ENCODE data around the gene C19orf33.
"Not testable (repeated sequence)": the region's sequence is repeated elsewhere in the genome, so short reads cannot be mapped to it uniquely, and the experiment has no call there.

C19orf33 gene

GRCh38 chr19:38339011-38339410, 35.0 kb downstream of the C19orf33 start:
- not testable (repeated sequence) for H3K27me3 Mint-ChIP-seq; H3K27ac Mint-ChIP-seq (ENCODE audit: low read depth); ATAC-seq (replicated peaks; ENCODE audit: extremely low read depth, poor library complexity, severe bottlenecking); DNase-seq (ENCODE audit: low spot score in 2 of 2); H3K9me3 Mint-ChIP-seq; H3K4me3 Mint-ChIP-seq
- Mint-ChIP-seq H3K36me3 (ENCODE audit: insufficient read depth) (peaks cover 14% of the 10 kb centered on the region), H3K4me1 (peaks cover 21% of the 10 kb centered on the region)

GRCh38 chr19:38340927-38341326, 36.9 kb downstream of the C19orf33 start:
- ATAC-seq (replicated peaks; ENCODE audit: extremely low read depth, poor library complexity, severe bottlenecking) (no peak), DNase-seq (ENCODE audit: low spot score in 2 of 2) (no peak)
- Mint-ChIP-seq H3K27me3 (no peaks in the 10 kb centered on the region), H3K4me3 (no peak overlapping the region), H3K9me3 (no peaks in the 10 kb centered on the region), H3K36me3 (ENCODE audit: insufficient read depth) (peaks cover 13% of the 10 kb centered on the region), H3K27ac (ENCODE audit: low read depth) (peak overlapping the region; percentile 54), H3K4me1 (peaks cover 18% of the 10 kb centered on the region)

GRCh38 chr19:38346837-38347236, 42.8 kb downstream of the C19orf33 start:
- ATAC-seq (replicated peaks; ENCODE audit: extremely low read depth, poor library complexity, severe bottlenecking) (no peak), DNase-seq (ENCODE audit: low spot score in 2 of 2) (no peak)
- no peaks in the 10 kb centered on the region for H3K27me3 Mint-ChIP-seq
- no peak overlapping the region for H3K27ac Mint-ChIP-seq (ENCODE audit: low read depth)
- no peak overlapping the region for H3K4me3 Mint-ChIP-seq
- H3K9me3 Mint-ChIP-seq, result no peaks in the 10 kb centered on the region
- no peaks in the 10 kb centered on the region for H3K36me3 Mint-ChIP-seq (ENCODE audit: insufficient read depth)
- no peaks in the 10 kb centered on the region for H3K4me1 Mint-ChIP-seq

- Mint-ChIP-seq H3K4me3 (no peak overlapping the region), H3K27me3 (peaks cover 2% of the 10 kb centered on the region), H3K27ac (ENCODE audit: low read depth) (no peak overlapping the region), H3K4me1 (no peaks in the 10 kb centered on the region), H3K9me3 (no peaks in the 10 kb centered on the region), H3K36me3 (ENCODE audit: insufficient read depth) (no peaks in the 10 kb centered on the region)
- ATAC-seq (replicated peaks; ENCODE audit: extremely low read depth, poor library complexity, severe bottlenecking) (no peak), DNase-seq (ENCODE audit: low spot score in 2 of 2) (no peak)
These were observed 46.8 kb downstream of the C19orf33 start for GRCh38 chr19:38350883-38351282.

- ATAC-seq (replicated peaks; ENCODE audit: extremely low read depth, poor library complexity, severe bottlenecking) (no peak), DNase-seq (ENCODE audit: low spot score in 2 of 2) (no peak)
- H3K36me3 Mint-ChIP-seq (ENCODE audit: insufficient read depth), result no peaks in the 10 kb centered on the region
- H3K4me3 Mint-ChIP-seq, result no peak overlapping the region
- no peaks in the 10 kb centered on the region for H3K9me3 Mint-ChIP-seq
- no peaks in the 10 kb centered on the region for H3K4me1 Mint-ChIP-seq
- peaks cover 12% of the 10 kb centered on the region for H3K27me3 Mint-ChIP-seq
- no peak overlapping the region for H3K27ac Mint-ChIP-seq (ENCODE audit: low read depth)
These were observed 47.9 kb downstream of the C19orf33 start for GRCh38 chr19:38351865-38352395.

DNA sequence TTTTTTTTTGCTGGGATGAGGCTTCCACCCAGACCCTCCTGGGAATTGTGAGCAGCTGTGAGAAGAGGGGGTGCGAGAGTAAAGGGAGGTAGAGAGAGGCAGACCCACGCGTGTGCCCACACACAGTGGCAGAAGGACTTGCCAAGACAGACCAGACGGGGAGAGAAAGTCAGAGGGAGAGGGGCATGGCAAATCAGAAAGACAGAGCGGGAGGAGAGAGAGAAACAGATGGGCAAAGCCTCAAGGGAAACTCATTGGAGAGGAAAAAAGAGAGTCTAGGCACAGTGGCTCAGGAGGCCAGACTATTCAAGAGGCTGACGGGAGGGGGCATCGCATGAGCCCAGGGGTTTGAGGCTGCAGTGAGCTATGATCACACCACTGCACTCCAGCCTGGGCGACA, 48.6 kb downstream of the C19orf33 start:
- Mint-ChIP-seq H3K27me3 (peaks cover 13% of the 10 kb centered on the region), H3K4me1 (no peaks in the 10 kb centered on the region), H3K9me3 (no peaks in the 10 kb centered on the region), H3K27ac (ENCODE audit: low read depth) (no peak overlapping the region), H3K36me3 (ENCODE audit: insufficient read depth) (no peaks in the 10 kb centered on the region), H3K4me3 (no peak overlapping the region)
- ATAC-seq (replicated peaks; ENCODE audit: extremely low read depth, poor library complexity, severe bottlenecking) (no peak), DNase-seq (ENCODE audit: low spot score in 2 of 2) (no peak)
